BJ (cell line): ENCODE data around the gene PSD2. TPM values are rescaled to one million over a fixed set of nuclear protein-coding genes. Genes with fewer than 3 reads are reported as not detected.

Experiments
- CTCF ChIA-PET: fragments of 350-600 bp; formaldehyde crosslinking; extraction: SDS; loops from one replicate; lab custom pipeline; 2021; ENCODE audit warnings: antibody characterized with exemption, inconsistent platforms; lab: Yijun Ruan, JAX
- POLR2A ChIA-PET: fragments of 300-600 bp; sonication (Branson Sonifier 250); formaldehyde crosslinking; extraction: SDS; loops from one replicate; lab custom pipeline; 2021; ENCODE audit warnings: antibody characterized with exemption; lab: Charles Lee
- DNase-seq: peaks from one replicate; pipeline ENCODE4 v3.0.0-alpha.2; 2011; ENCODE audit warnings: low read depth
- H3K27me3 ChIP-seq: 2 replicates; pipeline ENCODE4 v1.6.0; 2011; ENCODE audit warnings: low read length; ENCODE audit not compliant: control insufficient read depth, insufficient read depth
- H3K36me3 ChIP-seq: 2 replicates; pipeline ENCODE4 v1.5.1; 2011; ENCODE audit warnings: low read length; ENCODE audit not compliant: control insufficient read depth, insufficient read depth
- H3K4me3 ChIP-seq: 2 replicates; pipeline ENCODE4 v1.5.1; 2011; ENCODE audit warnings: low read depth, mild to moderate bottlenecking, control low read depth, low read length
- polyA plus RNA-seq: library from polyadenylated mRNA; depleted of rRNA; stranded (reverse); fragments of >200 nt; gene quantifications from 2 replicates; pipeline ENCODE4 v1.2.3, GENCODE V29; 2011
- TF ChIP-seq, protein P1 (sequence below): IDR thresholded peaks from 2 replicates; pipeline ENCODE4 v1.5.1; 2011; ENCODE audit warnings: low read depth, mild to moderate bottlenecking, control low read depth, inconsistent platforms, low read length, moderate library complexity; ENCODE audit not compliant: insufficient read depth

The PSD2 gene
- polyA plus RNA-seq, 1 experiment = 0.04 TPM

DNA sequence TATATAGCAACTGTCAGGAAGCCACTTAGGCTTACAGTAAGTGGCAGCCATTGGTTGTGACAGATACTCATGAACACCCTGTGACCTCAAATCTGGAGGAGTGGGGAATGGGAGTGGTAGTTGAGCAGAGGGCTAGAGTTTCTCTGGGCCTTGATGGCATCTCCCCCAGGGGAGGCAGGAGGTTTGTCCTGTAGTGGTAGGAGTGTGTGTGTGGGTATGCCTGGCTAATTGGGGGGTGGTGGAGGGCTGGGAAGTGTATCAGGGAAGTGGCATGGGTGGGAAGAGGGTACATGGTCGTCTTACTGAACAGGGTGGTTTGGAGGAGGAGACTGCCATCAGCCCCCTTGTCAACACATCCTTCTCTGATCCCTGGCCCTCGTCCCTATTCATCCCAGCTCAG is 71.5 kb downstream of the PSD2 start:
- TF ChIP-seq, protein P1, sequence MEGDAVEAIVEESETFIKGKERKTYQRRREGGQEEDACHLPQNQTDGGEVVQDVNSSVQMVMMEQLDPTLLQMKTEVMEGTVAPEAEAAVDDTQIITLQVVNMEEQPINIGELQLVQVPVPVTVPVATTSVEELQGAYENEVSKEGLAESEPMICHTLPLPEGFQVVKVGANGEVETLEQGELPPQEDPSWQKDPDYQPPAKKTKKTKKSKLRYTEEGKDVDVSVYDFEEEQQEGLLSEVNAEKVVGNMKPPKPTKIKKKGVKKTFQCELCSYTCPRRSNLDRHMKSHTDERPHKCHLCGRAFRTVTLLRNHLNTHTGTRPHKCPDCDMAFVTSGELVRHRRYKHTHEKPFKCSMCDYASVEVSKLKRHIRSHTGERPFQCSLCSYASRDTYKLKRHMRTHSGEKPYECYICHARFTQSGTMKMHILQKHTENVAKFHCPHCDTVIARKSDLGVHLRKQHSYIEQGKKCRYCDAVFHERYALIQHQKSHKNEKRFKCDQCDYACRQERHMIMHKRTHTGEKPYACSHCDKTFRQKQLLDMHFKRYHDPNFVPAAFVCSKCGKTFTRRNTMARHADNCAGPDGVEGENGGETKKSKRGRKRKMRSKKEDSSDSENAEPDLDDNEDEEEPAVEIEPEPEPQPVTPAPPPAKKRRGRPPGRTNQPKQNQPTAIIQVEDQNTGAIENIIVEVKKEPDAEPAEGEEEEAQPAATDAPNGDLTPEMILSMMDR = no peak
- POLR2A ChIA-PET = no interaction called here
- Histone ChIP-seq H3K36me3 (no peaks in the 10 kb centered on the region), H3K27me3 (peaks cover 12% of the 10 kb centered on the region), H3K4me3 (no peak overlapping the region)
- no peak for DNase-seq
- CTCF ChIA-PET = interaction anchor here (0.9 to 2.2 kb wide), 3 partner anchors 12 to 80 kb away, joined by 3 to 11 read pairs (median 4); no protein-coding TSS in a partner anchor

DNA sequence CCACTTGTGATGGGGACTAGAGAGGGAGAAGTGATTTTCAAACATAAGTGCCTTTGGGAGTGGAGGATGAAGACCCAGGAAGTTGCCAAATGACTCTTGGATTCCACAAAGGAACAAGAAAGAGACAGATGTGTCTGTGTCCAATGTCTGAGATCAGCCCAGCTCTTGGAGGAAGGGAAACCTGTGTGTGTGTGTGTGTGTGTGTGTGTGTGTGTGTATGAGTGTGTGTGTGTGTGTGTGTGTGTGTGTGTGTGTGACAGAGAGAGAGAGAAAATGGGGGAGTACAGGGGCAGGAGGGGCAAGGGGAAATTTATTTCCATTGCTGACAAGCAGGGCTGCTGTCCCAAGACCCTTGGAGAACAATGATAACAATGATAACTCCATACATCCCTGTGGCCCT is 72.0 kb downstream of the PSD2 start:
- CTCF ChIA-PET = interaction anchor here (0.9 to 2.2 kb wide), 3 partner anchors 13 to 80 kb away, joined by 3 to 11 read pairs (median 4); no protein-coding TSS in a partner anchor
- POLR2A ChIA-PET = no interaction called here
- no peak for DNase-seq
- no peaks in the 10 kb centered on the region for H3K36me3 ChIP-seq
- H3K4me3 ChIP-seq = no peak overlapping the region
- TF ChIP-seq, protein P1 = no peak
- H3K27me3 ChIP-seq = peaks cover 12% of the 10 kb centered on the region

DNA sequence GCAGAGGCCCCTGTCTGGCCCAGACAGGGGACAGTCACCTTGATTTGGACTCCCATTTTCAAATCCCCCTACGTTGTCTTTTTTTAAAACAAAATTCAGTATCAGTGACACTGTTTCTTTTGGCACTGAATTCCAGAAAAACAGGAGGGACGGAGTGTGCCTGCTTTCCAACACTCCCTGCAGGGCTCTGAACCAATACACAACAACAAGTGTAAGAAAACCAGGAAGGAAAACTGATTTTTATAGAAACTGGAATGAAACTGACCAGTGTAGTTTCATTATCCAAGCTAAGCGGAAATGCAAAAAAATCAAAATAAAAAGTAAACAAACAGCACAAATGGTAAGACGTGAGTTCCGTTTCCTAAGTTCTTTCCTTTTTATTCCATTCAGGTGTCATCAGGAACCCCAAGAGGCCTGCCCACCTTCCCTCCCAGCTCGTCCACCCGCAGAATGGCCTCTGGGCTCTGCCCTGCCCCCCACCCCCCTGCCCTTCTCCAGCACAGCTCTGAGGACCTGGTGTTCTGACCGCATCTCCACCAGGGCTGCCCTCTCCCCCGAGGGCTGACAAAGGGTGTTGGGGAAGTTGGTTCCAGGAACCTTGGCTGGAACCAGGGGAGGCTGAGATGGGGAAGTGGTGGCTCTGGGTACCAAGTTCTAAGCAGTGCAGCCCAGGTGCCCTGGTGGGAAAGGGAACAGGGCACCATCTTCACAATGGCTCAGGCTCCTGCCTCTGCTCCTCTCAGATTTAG is 73.6 kb downstream of the PSD2 start:
- TF ChIP-seq, protein P1 = no peak
- H3K4me3 ChIP-seq = no peak overlapping the region
- no peak for DNase-seq
- ChIA-PET CTCF (interaction anchor here (1.5 kb wide), 1 partner anchor 8 kb away, joined by 5 read pairs; no protein-coding TSS in a partner anchor), POLR2A (no interaction called here)
- peaks cover 17% of the 10 kb centered on the region for H3K27me3 ChIP-seq
- H3K36me3 ChIP-seq = no peaks in the 10 kb centered on the region

DNA sequence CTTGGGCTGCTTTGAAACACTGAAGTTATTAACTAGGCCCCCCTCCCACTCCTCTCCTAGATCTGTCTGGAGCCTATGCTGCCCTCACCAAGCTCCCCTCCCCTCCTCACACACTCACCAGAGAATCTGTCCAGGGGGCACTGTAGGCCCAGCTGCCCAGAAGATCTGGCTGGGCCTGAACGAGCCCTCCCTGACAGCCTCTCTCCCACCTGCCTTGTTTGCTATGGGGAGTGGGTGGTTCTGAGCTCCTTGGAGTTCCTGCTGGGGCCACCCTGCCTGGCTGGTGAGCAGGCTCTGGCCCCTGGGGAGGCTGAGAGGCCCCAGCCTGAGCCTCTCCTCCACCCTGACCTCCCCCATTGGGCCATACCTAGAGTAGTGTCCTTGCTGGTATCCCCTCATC is 75.1 kb downstream of the PSD2 start:
- ChIA-PET CTCF (interaction anchor here (0.6 to 2.7 kb wide), 4 partner anchors 10 to 84 kb away, joined by 3 to 8 read pairs (median 4); no protein-coding TSS in a partner anchor), POLR2A (no interaction called here)
- DNase-seq = no peak
- no peak overlapping the region for H3K4me3 ChIP-seq
- H3K27me3 ChIP-seq = peaks cover 13% of the 10 kb centered on the region
- TF ChIP-seq, protein P1 = no peak
- H3K36me3 ChIP-seq = no peaks in the 10 kb centered on the region

DNA sequence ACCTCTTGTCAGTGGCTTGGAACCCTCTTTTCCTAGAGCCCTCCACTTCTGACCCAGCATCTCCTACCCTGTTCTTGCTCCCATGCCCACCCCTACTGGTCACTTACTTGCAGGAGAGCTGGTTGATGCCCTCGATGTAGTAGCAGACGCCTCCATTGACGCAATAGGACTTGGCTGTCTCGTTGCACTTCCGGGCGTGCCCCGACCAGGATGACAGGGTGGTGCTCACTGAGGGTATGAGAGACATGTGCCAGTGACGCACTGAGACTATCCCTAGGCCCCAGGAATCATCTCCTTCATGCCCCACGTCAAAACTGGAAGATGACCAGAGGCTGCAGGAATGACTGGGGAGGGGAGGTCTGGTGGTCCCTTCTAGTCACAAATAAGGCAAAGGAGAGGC is 76.0 kb downstream of the PSD2 start:
- CTCF ChIA-PET = interaction anchor here (0.8 to 2.7 kb wide), 5 partner anchors 8 to 85 kb away, joined by 3 to 8 read pairs (median 6); no protein-coding TSS in a partner anchor
- POLR2A ChIA-PET = no interaction called here

More for the DNA sequence above, 76.0 kb downstream of the PSD2 start:
- peaks cover 8% of the 10 kb centered on the region for H3K27me3 ChIP-seq
- no peak overlapping the region for H3K4me3 ChIP-seq
- H3K36me3 ChIP-seq = no peaks in the 10 kb centered on the region
- TF ChIP-seq, protein P1 = no peak
- DNase-seq = no peak
